HG03045 (cell line): ENCODE measurements around the gene TSEN54.

Source experiments
- ATAC-seq: cut with Tn5 transposase; IDR thresholded peaks from one replicate; pipeline ENCODE4 v1.9.1; 2021; ENCODE audit warnings: mild to moderate bottlenecking, moderate library complexity; ENCODE audit not compliant: unreplicated experiment

The TSEN54 gene

GRCh38 chr17:75561927-75562603 is 45.7 kb downstream of the TSEN54 start:
- no peak for ATAC-seq

- ATAC-seq, result no peak
Observed at GRCh38 chr17:75563063-75563758, 46.9 kb downstream of the TSEN54 start.

- no peak for ATAC-seq
Observed at GRCh38 chr17:75564195-75564594, 47.9 kb downstream of the TSEN54 start.

- ATAC-seq, result no peak
Observed at GRCh38 chr17:75565066-75565465, 48.7 kb downstream of the TSEN54 start.

GRCh38 chr17:75565618-75566017 is 49.3 kb downstream of the TSEN54 start:
- no peak for ATAC-seq

- ATAC-seq, result no peak
Observed at GRCh38 chr17:75566416-75566815, 50.1 kb downstream of the TSEN54 start.

GRCh38 chr17:75566834-75567233 is 50.5 kb downstream of the TSEN54 start:
- ATAC-seq, result no peak

- ATAC-seq, result no peak
Observed at GRCh38 chr17:75568412-75569255, 52.3 kb downstream of the TSEN54 start.

GRCh38 chr17:75570034-75570676 is 53.8 kb downstream of the TSEN54 start:
- ATAC-seq, result no peak

GRCh38 chr17:75570772-75571171 is 54.4 kb downstream of the TSEN54 start:
- no peak for ATAC-seq

GRCh38 chr17:75571197-75571884 is 55.0 kb downstream of the TSEN54 start:
- no peak for ATAC-seq

- ATAC-seq, result no peak
Observed at GRCh38 chr17:75571885-75572215, 55.5 kb downstream of the TSEN54 start.

- ATAC-seq, result no peak
Observed at GRCh38 chr17:75572713-75573539, 56.6 kb downstream of the TSEN54 start.

- ATAC-seq, result no peak
Observed at GRCh38 chr17:75573540-75573957, 57.2 kb downstream of the TSEN54 start.

- ATAC-seq, result no peak
Observed at GRCh38 chr17:75573994-75574393, 57.7 kb downstream of the TSEN54 start.
